HG02973 (cell line): ENCODE measurements around the gene RAB28.
"Not testable (repeated sequence)": the region's sequence is repeated elsewhere in the genome, so short reads cannot be mapped to it uniquely, and the experiment has no call there.

ENCODE experiments used
- ATAC-seq: cut with Tn5 transposase; IDR thresholded peaks from one replicate; pipeline ENCODE4 v1.9.1; 2021; ENCODE audit warnings: moderate library complexity; ENCODE audit not compliant: unreplicated experiment

RAB28 gene

GRCh38 chr4:13452927-13453579 lies 31.1 kb downstream of the RAB28 start:
- ATAC-seq = no peak

- no peak for ATAC-seq
Observed at GRCh38 chr4:13449590-13449989, 34.5 kb downstream of the RAB28 start.

GRCh38 chr4:13445841-13446790 lies 38.0 kb downstream of the RAB28 start:
- ATAC-seq = no peak

GRCh38 chr4:13441506-13441905 lies 42.6 kb downstream of the RAB28 start:
- ATAC-seq = no peak

- ATAC-seq = no peak
Observed at GRCh38 chr4:13436962-13437361, 47.2 kb downstream of the RAB28 start.

GRCh38 chr4:13432453-13432852 lies 51.7 kb downstream of the RAB28 start:
- no peak for ATAC-seq

- no peak for ATAC-seq
Observed at GRCh38 chr4:13430834-13431568, 53.1 kb downstream of the RAB28 start.

GRCh38 chr4:13427599-13428325 lies 56.4 kb downstream of the RAB28 start:
- no peak for ATAC-seq

GRCh38 chr4:13415068-13415785 lies 68.9 kb downstream of the RAB28 start:
- no peak for ATAC-seq

- no peak for ATAC-seq
Observed at GRCh38 chr4:13413729-13414437, 70.3 kb downstream of the RAB28 start.

- ATAC-seq = no peak
Observed at GRCh38 chr4:13411942-13412341, 72.2 kb downstream of the RAB28 start.

- no peak for ATAC-seq
Observed at GRCh38 chr4:13409324-13409723, 74.8 kb downstream of the RAB28 start.

GRCh38 chr4:13406156-13406555 lies 78.0 kb downstream of the RAB28 start:
- ATAC-seq = not testable (repeated sequence)

GRCh38 chr4:13403833-13404232 lies 80.3 kb downstream of the RAB28 start:
- ATAC-seq = no peak

- ATAC-seq = no peak
Observed at GRCh38 chr4:13403326-13403725, 80.8 kb downstream of the RAB28 start.

GRCh38 chr4:13399257-13399656 lies 84.9 kb downstream of the RAB28 start:
- no peak for ATAC-seq

GRCh38 chr4:13396161-13396560 lies 88.0 kb downstream of the RAB28 start:
- no peak for ATAC-seq

- not testable (repeated sequence) for ATAC-seq
Observed at GRCh38 chr4:13389901-13390300, 94.2 kb downstream of the RAB28 start.

- ATAC-seq = peak; percentile 84
Observed at GRCh38 chr4:13386405-13387107, 97.6 kb downstream of the RAB28 start.
